Measurements from ENCODE around the gene GAL3ST1. TPM values are rescaled to one million over a fixed set of nuclear protein-coding genes. Genes with fewer than 3 reads are reported as not detected.

GAL3ST1 gene
- polyA plus RNA-seq, 1 of the 3 experiments (the other 2 are of a cell fraction), result not detected

GRCh38 chr22:30523646-30524489 lies 50.6 kb downstream of the GAL3ST1 start:
- no peak for DNase-seq
- H3K9me3 ChIP-seq, result no peaks in the 10 kb centered on the region
- no peak overlapping the region for H3K4me2 ChIP-seq
- TF ChIP-seq GATA2 (CRISPR knock-in tag; IDR thresholded peaks at IDR 0.05), result peak; percentile 37; the same call in 1 of the 2 replicates
- TF ChIP-seq EP300 (IDR thresholded peaks at IDR 0.05; ENCODE audit: borderline replicate concordance in 1 of 2, low read depth in 1 of 2, low read length in 1 of 2), result 0 out of 4 replicates have a peak, but pooled peaks of 1 of the 2 experiments have one; percentile 18
- no peak for TF ChIP-seq SMC3 (IDR thresholded peaks at IDR 0.05; ENCODE audit: low read depth, low read length)
- H4K20me1 ChIP-seq (ENCODE audit: insufficient read depth), result no peaks in the 10 kb centered on the region
- CTCF ChIA-PET, result no interaction called here
- no peaks in the 10 kb centered on the region for H3K9me2 ChIP-seq
- no peaks in the 10 kb centered on the region for H3F3A ChIP-seq (replicated peaks; ENCODE audit: insufficient read depth)
- H3K36me3 ChIP-seq (replicated peaks in 1 of 2; ENCODE audit: control insufficient read depth in 1 of 2, insufficient read depth in 2 of 2, low read length in 1 of 2), result no peaks in the 10 kb centered on the region
- no peaks in the 10 kb centered on the region for H3K27me3 ChIP-seq (ENCODE audit: insufficient read depth)
- H2AFZ ChIP-seq (ENCODE audit: low read depth), result no peak overlapping the region
- no peak overlapping the region for H3K9ac ChIP-seq
- H3K4me3 ChIP-seq (ENCODE audit: low read depth in 2 of 2, low read length in 1 of 2), result no peak overlapping the region
- POLR2A ChIA-PET, result interaction anchor here (1.4 kb wide), 1 partner anchor 10 kb away, joined by 3 read pairs; no protein-coding TSS in a partner anchor
- no peak overlapping the region for H3K27ac ChIP-seq (ENCODE audit: low read depth in 2 of 2, low read length in 1 of 2)
- 51% methylated on average over 8 of the region's 8 CpGs for WGBS (ENCODE audit: low lambda C conversion rate)
- H3K79me2 ChIP-seq (ENCODE audit: insufficient read depth), result no peaks in the 10 kb centered on the region
- no peaks in the 10 kb centered on the region; a peak in 1 of 4 replicates for H3K4me1 ChIP-seq (ENCODE audit: control insufficient read depth in 1 of 2, insufficient read depth in 2 of 2, low read depth in 1 of 2, low read length in 1 of 2)

DNA sequence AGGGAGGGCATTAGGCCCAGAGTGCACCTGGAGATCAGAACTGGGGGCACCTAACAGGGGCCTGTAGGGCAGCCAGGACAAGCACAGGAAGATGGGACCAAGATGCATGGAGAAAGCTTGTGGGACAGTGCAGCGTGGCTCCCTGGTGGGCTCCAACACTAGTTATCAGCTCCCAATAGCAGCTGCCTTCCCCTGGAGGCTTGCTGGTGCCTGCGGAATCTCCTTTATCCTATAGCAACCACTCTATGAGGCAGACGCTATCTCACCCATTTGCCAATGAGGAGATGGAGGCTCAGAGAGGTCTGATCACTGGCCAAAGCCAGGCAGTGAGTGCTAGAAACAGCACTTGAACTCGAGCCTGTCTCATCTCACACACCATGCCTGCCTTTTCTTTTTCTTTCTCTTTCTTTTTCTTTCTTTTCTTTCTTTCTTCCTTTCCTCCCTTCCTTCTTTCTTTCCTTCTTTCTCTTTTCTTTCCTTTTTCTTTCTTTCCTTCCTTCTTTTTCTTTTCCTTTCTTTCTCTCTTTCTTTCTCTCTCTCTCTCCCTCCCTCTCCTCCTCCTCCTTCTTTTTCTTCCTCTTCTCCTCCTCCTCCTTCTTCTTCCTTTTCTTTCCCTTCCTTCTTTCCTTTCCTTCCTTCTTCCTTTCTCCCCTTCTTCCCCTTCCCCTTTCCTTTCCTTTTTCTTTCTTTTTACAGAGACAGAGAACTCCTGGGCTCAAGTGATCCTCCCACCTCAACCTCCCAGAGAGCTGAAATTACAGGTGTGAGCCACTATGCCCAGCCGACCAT lies 52.9 kb downstream of the GAL3ST1 start:
- no peak overlapping the region for H2AFZ ChIP-seq (ENCODE audit: low read depth)
- 55% methylated on average over 5 of the region's 5 CpGs for whole genome bisulfite sequencing (ENCODE audit: low lambda C conversion rate)
- no peaks in the 10 kb centered on the region for H3K9me2 ChIP-seq
- ChIA-PET POLR2A (no interaction called here), CTCF (interaction anchor here (0.6 kb wide), 1 partner anchor 113 kb away, joined by 3 read pairs; no protein-coding TSS in a partner anchor)
- TF ChIP-seq FOXJ3 (CRISPR knock-in tag; IDR thresholded peaks at IDR 0.05), result no peak
- TF ChIP-seq RAD21 (IDR thresholded peaks at IDR 0.05; ENCODE audit: low read length), result no peak
- TF ChIP-seq FOXM1 (IDR thresholded peaks at IDR 0.05; ENCODE audit: low read depth), result no peak
- TF ChIP-seq NRF1 (IDR thresholded peaks at IDR 0.05; ENCODE audit: low read depth, low read length), result no peak
- TF ChIP-seq NFIC (IDR thresholded peaks at IDR 0.05; ENCODE audit: borderline replicate concordance), result no peak
- no peak for TF ChIP-seq SIN3A (IDR thresholded peaks at IDR 0.05; ENCODE audit: borderline replicate concordance, low read depth, low read length)
- no peak for TF ChIP-seq TCF12 (IDR thresholded peaks at IDR 0.05)
- TF ChIP-seq, protein P1, sequence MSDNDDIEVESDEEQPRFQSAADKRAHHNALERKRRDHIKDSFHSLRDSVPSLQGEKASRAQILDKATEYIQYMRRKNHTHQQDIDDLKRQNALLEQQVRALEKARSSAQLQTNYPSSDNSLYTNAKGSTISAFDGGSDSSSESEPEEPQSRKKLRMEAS (IDR thresholded peaks at IDR 0.05; ENCODE audit: low read depth), result no peak
- TF ChIP-seq, protein P2, sequence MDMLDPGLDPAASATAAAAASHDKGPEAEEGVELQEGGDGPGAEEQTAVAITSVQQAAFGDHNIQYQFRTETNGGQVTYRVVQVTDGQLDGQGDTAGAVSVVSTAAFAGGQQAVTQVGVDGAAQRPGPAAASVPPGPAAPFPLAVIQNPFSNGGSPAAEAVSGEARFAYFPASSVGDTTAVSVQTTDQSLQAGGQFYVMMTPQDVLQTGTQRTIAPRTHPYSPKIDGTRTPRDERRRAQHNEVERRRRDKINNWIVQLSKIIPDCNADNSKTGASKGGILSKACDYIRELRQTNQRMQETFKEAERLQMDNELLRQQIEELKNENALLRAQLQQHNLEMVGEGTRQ (IDR thresholded peaks at IDR 0.05; ENCODE audit: borderline replicate concordance, low read depth, low read length), result no peak
- TF ChIP-seq GATA2 (CRISPR knock-in tag; IDR thresholded peaks at IDR 0.05), result no peak
- H3K36me3 ChIP-seq (replicated peaks in 1 of 2; ENCODE audit: control insufficient read depth in 1 of 2, insufficient read depth in 2 of 2, low read length in 1 of 2), result no peaks in the 10 kb centered on the region
- no peaks in the 10 kb centered on the region; a peak in 1 of 4 replicates for H3K4me1 ChIP-seq (ENCODE audit: control insufficient read depth in 1 of 2, insufficient read depth in 2 of 2, low read depth in 1 of 2, low read length in 1 of 2)
- H4K20me1 ChIP-seq (ENCODE audit: insufficient read depth), result no peaks in the 10 kb centered on the region
- H3K4me3 ChIP-seq (ENCODE audit: low read depth in 2 of 2, low read length in 1 of 2), result no peak overlapping the region
- H3K9ac ChIP-seq, result no peak overlapping the region
- no peak for DNase-seq
- no peaks in the 10 kb centered on the region for H3K27me3 ChIP-seq (ENCODE audit: insufficient read depth)
- no peak overlapping the region for H3K4me2 ChIP-seq
- H3K9me3 ChIP-seq, result no peaks in the 10 kb centered on the region
- H3K79me2 ChIP-seq (ENCODE audit: insufficient read depth), result no peaks in the 10 kb centered on the region
- no peak overlapping the region for H3K27ac ChIP-seq (ENCODE audit: low read depth in 2 of 2, low read length in 1 of 2)
- no peaks in the 10 kb centered on the region for H3F3A ChIP-seq (replicated peaks; ENCODE audit: insufficient read depth)
